CD4-positive, alpha-beta T cell treated with Interleukin-1 beta for 1 hour (primary cell): ENCODE measurements around the gene EXOC6B.

Source experiments
- DNase-seq, 2 donors: peaks; one replicate each; pipeline ENCODE4 v3.0.0-alpha.2; 2020 to 2022

EXOC6B gene

GRCh38 chr2:72155151-72155550, 670.7 kb downstream of the EXOC6B start:
- no peak for DNase-seq

- no peak for DNase-seq
These were observed 671.4 kb downstream of the EXOC6B start for GRCh38 chr2:72154386-72154975.

GRCh38 chr2:72153924-72154323, 671.9 kb downstream of the EXOC6B start:
- DNase-seq = no peak

GRCh38 chr2:72153026-72153791, 672.6 kb downstream of the EXOC6B start:
- no peak for DNase-seq

- no peak for DNase-seq
These were observed 674.9 kb downstream of the EXOC6B start for GRCh38 chr2:72150861-72151356.

GRCh38 chr2:72150157-72150860, 675.5 kb downstream of the EXOC6B start:
- DNase-seq = peak; percentile 30 to 56

- DNase-seq = no peak
These were observed 676.2 kb downstream of the EXOC6B start for GRCh38 chr2:72149556-72150156.

GRCh38 chr2:72148837-72149555, 676.8 kb downstream of the EXOC6B start:
- DNase-seq = no peak

GRCh38 chr2:72148003-72148836, 677.6 kb downstream of the EXOC6B start:
- DNase-seq = no peak

- DNase-seq = no peak
These were observed 678.4 kb downstream of the EXOC6B start, which contains the start of gene CYP26B1 for GRCh38 chr2:72147303-72147971. Gene CYP26B1, minus strand, starts transcription at chr2:72147862. Its CDS starts 28 bp downstream, at chr2:72147834.

- no peak for DNase-seq
These were observed 679.2 kb downstream of the EXOC6B start for GRCh38 chr2:72146347-72147302.

- no peak for DNase-seq
These were observed 680.0 kb downstream of the EXOC6B start for GRCh38 chr2:72145658-72146329.

GRCh38 chr2:72145289-72145657, 680.6 kb downstream of the EXOC6B start:
- DNase-seq = no peak

GRCh38 chr2:72144632-72145288, 681.1 kb downstream of the EXOC6B start:
- DNase-seq = no peak

GRCh38 chr2:72144274-72144631, 681.6 kb downstream of the EXOC6B start:
- DNase-seq = no peak

- DNase-seq = no peak
These were observed 682.2 kb downstream of the EXOC6B start for GRCh38 chr2:72143441-72144273.

- DNase-seq = no peak
These were observed 683.0 kb downstream of the EXOC6B start for GRCh38 chr2:72142570-72143440.
